Glutamatergic neuron (in vitro differentiated cells): ENCODE measurements around the gene PAIP2. TPM values are rescaled to one million over a fixed set of nuclear protein-coding genes. Genes with fewer than 3 reads are reported as not detected.

ENCODE experiments used
- DNase-seq: peaks from one replicate; pipeline ENCODE4 v3.0.0; 2022
- H3K27ac Mint-ChIP-seq: one replicate; pipeline ENCODE4 v1.8.0; 2020; ENCODE audit warnings: mild to moderate bottlenecking, mixed read lengths, inconsistent platforms; ENCODE audit not compliant: unreplicated experiment
- H3K27me3 Mint-ChIP-seq: one replicate; pipeline ENCODE4 v1.8.0; 2020; ENCODE audit warnings: mild to moderate bottlenecking, moderate library complexity, mixed read lengths, inconsistent platforms; ENCODE audit not compliant: unreplicated experiment
- H3K36me3 Mint-ChIP-seq: one replicate; pipeline ENCODE4 v1.8.0; 2020; ENCODE audit warnings: mild to moderate bottlenecking, mixed read lengths, inconsistent platforms; ENCODE audit not compliant: unreplicated experiment
- H3K4me1 Mint-ChIP-seq: one replicate; pipeline ENCODE4 v1.8.0; 2020; ENCODE audit warnings: mild to moderate bottlenecking, low read depth, mixed read lengths, inconsistent platforms; ENCODE audit not compliant: unreplicated experiment
- H3K4me3 Mint-ChIP-seq: one replicate; pipeline ENCODE4 v1.8.0; 2020; ENCODE audit warnings: mild to moderate bottlenecking, mixed read lengths, inconsistent platforms; ENCODE audit not compliant: unreplicated experiment
- H3K9me3 Mint-ChIP-seq: one replicate; pipeline ENCODE4 v1.8.0; 2020; ENCODE audit warnings: mild to moderate bottlenecking, moderate library complexity, mixed read lengths, inconsistent platforms; ENCODE audit not compliant: unreplicated experiment
- total RNA-seq: library from RNA; stranded (reverse); fragmentation: NEBNext Ultra II Directional; extraction: Animal tissue kit (Norgen Biotek cat#: 25700); gene quantifications from one replicate; pipeline ENCODE4 v1.2.1, GENCODE V29; 2021; ENCODE audit not compliant: unreplicated experiment
- TF ChIP-seq, protein P1 (sequence below): fragments of 200-600 bp; sonication (generic); IDR thresholded peaks from one replicate; pipeline ENCODE4 v1.5.0; 2021; ENCODE audit not compliant: partially characterized antibody, unreplicated experiment

The PAIP2 gene
- total RNA-seq, 1 donor from 2014 or later = 128 TPM

DNA sequence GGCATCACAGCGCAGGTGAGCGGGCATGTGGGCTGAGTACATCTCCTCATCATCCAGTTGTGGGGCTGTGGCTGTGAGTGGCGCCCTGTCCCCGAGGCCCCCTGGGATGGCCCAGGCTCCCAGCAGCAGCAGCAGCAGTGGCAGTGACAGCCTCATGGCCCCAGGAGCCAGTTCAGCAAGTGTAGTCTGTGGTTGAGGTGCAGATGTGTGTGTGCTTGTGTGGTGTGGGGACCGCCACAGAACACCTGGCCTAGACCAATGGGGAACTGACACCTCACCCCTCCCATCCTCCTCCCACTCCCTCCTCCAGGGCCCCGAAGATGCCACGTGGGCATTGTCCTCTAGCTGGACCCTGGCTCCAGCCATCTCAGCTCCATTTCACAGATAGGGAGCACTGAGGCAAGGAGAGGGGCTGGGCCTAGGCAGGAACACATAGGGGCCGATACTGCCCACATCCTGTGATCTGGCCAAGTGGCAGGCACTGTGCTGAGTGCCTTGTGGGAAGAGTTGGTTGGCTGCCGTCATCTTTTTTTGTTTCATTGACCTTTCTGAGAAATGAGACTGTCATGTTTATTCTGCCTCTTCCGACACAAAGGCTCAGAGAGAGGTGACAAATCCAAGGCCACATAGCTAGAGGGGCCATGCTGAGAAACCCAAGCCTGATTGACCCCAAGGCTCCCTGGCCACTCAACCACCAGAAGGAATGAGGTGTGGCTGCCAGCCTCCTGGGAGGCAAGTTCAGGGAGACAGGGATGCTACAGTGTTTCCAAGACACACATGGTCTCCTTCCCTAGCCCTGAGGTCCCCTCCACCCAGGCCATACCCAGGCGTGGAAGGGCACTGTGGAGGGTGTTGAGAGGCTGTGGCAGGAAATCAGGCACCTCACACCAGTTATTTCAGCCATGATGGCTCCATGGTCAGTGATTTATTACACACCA lies 48.3 kb downstream of the PAIP2 start, which contains the start of gene MZB1:
Gene MZB1 (minus strand): TSS at position 213 of the 938 bp plus-strand sequence. CDS start 57 bp downstream, at position 156.
- Mint-ChIP-seq H3K4me1 (peaks cover 3% of the 10 kb centered on the region), H3K4me3 (no peak within 1 kb of the TSS), H3K36me3 (no peaks in the 10 kb centered on the region), H3K27ac (no peak within 1 kb of the TSS), H3K9me3 (no peaks in the 10 kb centered on the region), H3K27me3 (peaks cover 10% of the 10 kb centered on the region)
- no peak for DNase-seq
- TF ChIP-seq, protein P1, sequence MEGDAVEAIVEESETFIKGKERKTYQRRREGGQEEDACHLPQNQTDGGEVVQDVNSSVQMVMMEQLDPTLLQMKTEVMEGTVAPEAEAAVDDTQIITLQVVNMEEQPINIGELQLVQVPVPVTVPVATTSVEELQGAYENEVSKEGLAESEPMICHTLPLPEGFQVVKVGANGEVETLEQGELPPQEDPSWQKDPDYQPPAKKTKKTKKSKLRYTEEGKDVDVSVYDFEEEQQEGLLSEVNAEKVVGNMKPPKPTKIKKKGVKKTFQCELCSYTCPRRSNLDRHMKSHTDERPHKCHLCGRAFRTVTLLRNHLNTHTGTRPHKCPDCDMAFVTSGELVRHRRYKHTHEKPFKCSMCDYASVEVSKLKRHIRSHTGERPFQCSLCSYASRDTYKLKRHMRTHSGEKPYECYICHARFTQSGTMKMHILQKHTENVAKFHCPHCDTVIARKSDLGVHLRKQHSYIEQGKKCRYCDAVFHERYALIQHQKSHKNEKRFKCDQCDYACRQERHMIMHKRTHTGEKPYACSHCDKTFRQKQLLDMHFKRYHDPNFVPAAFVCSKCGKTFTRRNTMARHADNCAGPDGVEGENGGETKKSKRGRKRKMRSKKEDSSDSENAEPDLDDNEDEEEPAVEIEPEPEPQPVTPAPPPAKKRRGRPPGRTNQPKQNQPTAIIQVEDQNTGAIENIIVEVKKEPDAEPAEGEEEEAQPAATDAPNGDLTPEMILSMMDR = no peak

DNA sequence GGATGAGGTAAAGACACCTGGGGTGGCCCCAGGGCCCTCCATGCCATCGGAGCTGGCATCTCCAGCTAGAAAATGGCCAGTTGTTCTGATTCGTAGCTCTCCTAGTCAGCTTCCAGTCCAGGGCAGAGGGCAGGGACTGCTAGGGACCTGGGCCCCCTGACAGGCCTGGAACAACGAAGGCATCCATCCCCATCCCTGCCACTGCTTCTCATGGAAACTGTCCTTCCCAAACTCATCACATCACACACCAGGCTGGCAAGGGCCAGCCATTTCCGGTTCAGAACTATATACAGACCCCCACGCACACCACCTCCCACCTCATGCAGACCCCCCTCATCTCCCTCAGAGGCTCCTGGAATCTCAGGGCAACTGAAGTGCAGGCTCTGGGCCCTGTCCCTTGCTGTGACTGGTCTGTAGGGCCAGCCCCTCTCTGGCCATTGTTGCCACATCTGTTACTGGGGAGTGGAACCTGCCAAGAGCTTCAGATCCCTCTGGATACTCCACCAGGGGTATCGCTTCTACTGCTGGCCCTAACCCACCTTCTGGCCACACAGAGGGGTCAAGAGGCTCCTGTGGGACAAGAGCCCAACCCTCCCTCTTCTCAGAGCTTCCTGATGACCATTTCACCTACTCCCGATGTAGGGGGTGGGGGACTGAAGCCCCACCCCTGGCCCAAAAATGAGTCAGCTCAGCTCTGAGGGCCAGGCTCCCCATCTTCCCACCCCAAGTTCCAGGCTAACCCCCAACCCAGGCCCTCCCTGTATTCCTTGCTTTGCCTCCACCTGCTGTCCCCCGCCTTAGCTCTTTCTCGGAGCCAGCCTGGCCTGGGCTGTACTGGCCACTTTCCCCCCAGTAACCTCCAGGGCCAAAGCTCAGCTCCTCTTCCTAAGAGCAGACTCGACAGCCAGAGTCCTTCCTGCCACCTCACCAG lies 49.2 kb downstream of the PAIP2 start:
- no peaks in the 10 kb centered on the region for H3K9me3 Mint-ChIP-seq
- H3K27ac Mint-ChIP-seq = no peak overlapping the region
- TF ChIP-seq, protein P1 = no peak
- no peaks in the 10 kb centered on the region for H3K36me3 Mint-ChIP-seq
- DNase-seq = no peak
- no peak overlapping the region for H3K4me3 Mint-ChIP-seq
- peaks cover 3% of the 10 kb centered on the region for H3K4me1 Mint-ChIP-seq
- H3K27me3 Mint-ChIP-seq = peaks cover 12% of the 10 kb centered on the region

DNA sequence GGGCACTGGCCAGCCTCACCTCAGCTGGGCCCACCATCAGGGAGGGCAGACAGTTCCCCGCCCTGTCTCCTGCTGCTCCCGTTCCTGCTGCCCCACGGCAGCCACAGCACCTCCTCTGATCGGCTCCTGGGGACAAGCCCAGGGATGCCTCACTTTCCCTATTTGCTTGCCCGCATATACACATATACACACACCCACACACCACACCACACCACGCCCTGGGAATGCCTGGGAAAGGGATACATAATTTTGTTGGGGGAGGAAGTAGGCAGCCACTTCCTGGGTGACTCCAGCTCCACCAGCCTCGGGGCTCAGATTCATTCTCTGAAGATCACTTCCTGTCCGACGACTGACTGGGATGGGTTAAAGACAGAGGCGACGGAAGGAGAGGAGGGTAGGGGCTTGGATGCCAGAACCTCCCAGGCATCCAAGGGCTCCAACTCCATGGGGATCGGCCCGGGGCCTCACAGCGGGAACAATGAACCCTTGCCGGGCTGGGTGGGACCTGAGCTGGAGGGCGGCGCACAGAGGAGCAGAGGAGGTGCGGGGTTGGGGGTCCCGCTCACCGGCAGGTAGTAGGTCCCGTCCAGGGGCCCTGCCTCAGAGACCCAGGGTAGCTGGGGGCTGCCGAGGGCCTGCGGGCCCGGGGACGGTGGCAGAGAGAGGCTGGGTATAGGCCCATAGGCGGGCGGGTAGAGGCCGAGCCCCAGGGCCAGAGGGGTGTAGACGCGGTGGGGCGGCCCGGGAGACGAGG lies 50.1 kb downstream of the PAIP2 start:
- no peaks in the 10 kb centered on the region for H3K9me3 Mint-ChIP-seq
- peaks cover 3% of the 10 kb centered on the region for H3K4me1 Mint-ChIP-seq
- H3K4me3 Mint-ChIP-seq = no peak overlapping the region
- H3K36me3 Mint-ChIP-seq = no peaks in the 10 kb centered on the region
- no peak overlapping the region for H3K27ac Mint-ChIP-seq
- TF ChIP-seq, protein P1 = no peak
- H3K27me3 Mint-ChIP-seq = peaks cover 14% of the 10 kb centered on the region
- DNase-seq = no peak

DNA sequence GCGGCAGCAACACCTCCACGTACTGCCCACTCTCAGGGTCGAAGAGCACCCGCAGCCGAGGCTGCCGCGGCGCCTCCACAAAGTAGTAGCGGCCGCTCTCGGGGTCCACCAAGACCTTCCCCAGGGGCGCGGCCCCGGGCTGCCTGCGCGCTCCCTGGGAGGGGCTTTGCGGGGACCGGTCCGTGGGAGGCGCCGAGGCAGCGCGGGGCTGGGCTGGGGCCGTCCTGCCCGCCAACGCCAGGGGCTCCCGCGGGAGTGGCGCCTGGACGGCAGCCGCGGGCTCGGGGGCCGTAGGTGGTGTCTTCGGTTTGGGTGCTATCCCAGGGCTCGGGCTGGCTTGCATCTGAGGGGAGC lies 50.6 kb downstream of the PAIP2 start:
- Mint-ChIP-seq H3K4me1 (peaks cover 3% of the 10 kb centered on the region), H3K36me3 (no peaks in the 10 kb centered on the region), H3K9me3 (no peaks in the 10 kb centered on the region), H3K4me3 (no peak overlapping the region), H3K27ac (no peak overlapping the region), H3K27me3 (peaks cover 14% of the 10 kb centered on the region)
- TF ChIP-seq, protein P1 = no peak
- no peak for DNase-seq
